K562 (cell line): ENCODE results near the gene FPR1. TPM values are rescaled to one million over a fixed set of nuclear protein-coding genes. Genes with fewer than 3 reads are reported as not detected.

Source experiments
- BACH1 ChIP-seq: fragments of 200-800 bp; sonication (Bioruptor generic); IDR thresholded peaks from 2 replicates; pipeline ENCODE4 v1.6.1; 2016; ENCODE audit warnings: missing genetic modification characterization, missing compliant biosample characterization
- ELF1 ChIP-seq: fragments of 200-800 bp; sonication (Bioruptor generic); IDR thresholded peaks from 2 replicates; pipeline ENCODE4 v1.6.1; 2016; ENCODE audit warnings: missing genetic modification characterization, missing compliant biosample characterization
- ESRRB ChIP-seq: fragments of 250-450 bp; sonication (Bioruptor Pico); IDR thresholded peaks from 2 replicates; pipeline ENCODE4 v1.5.0; 2020; ENCODE audit warnings: mild to moderate bottlenecking, moderate library complexity, borderline replicate concordance
- ETV6 ChIP-seq, 3 experiments: fragments of 150-350 bp in 1 of 3; sonication (generic) in 1 of 3; formaldehyde crosslinking in 1 of 3; IDR thresholded peaks; 2 replicates each; pipeline versions ENCODE4 v1.6.1 to v1.8.0; 2014 to 2022; ENCODE audit warnings: borderline replicate concordance in 2 of 3, low read depth in 2 of 3, antibody characterized with exemption in 1 of 3, low read length in 1 of 3, mild to moderate bottlenecking in 1 of 3, missing genetic modification reagents in 1 of 3
- GTF2E2 ChIP-seq: fragments of 200-800 bp; sonication (Bioruptor generic); IDR thresholded peaks from 2 replicates; pipeline ENCODE4 v1.6.1; 2016; ENCODE audit warnings: missing genetic modification characterization, missing compliant biosample characterization
- JUN ChIP-seq, 2 experiments: sonication (generic) in 1 of 2; formaldehyde crosslinking in 1 of 2; IDR thresholded peaks; 2 replicates each; pipeline versions ENCODE4 v1.6.1 to v1.8.0; 2012 to 2022; ENCODE audit warnings: borderline replicate concordance in 2 of 2, mild to moderate bottlenecking in 2 of 2, improper control_type of control experiment in 1 of 2, low read depth in 1 of 2, low read length in 1 of 2, missing genetic modification reagents in 1 of 2
- MCM2 ChIP-seq: fragments of 450-650 bp; IDR thresholded peaks from 2 replicates; pipeline ENCODE4 v1.6.1; 2017; ENCODE audit warnings: low read depth, mild to moderate bottlenecking
- MCM3 ChIP-seq: fragments of 450-650 bp; IDR thresholded peaks from 2 replicates; pipeline ENCODE4 v1.6.1; 2016
- MEIS2 ChIP-seq: fragments of 450-650 bp; IDR thresholded peaks from 2 replicates; pipeline ENCODE4 v1.6.1; 2014; ENCODE audit warnings: mild to moderate bottlenecking; ENCODE audit not compliant: partially characterized antibody
- MTA2 ChIP-seq: fragments of 450-650 bp; IDR thresholded peaks from 2 replicates; pipeline ENCODE4 v1.6.1; 2016; ENCODE audit warnings: low read depth
- NFXL1 ChIP-seq: fragments of 450-650 bp; formaldehyde crosslinking; IDR thresholded peaks from 2 replicates; pipeline ENCODE4 v1.4.0; 2021; ENCODE audit warnings: mild to moderate bottlenecking
- PHB ChIP-seq: fragments of 250-450 bp; sonication (Bioruptor Pico); IDR thresholded peaks from 2 replicates; pipeline ENCODE4 v1.5.0; 2021
- POLR3A ChIP-seq: IDR thresholded peaks from 2 replicates; pipeline ENCODE4 v1.6.1; 2011; ENCODE audit warnings: borderline replicate concordance, mild to moderate bottlenecking, moderate library complexity; ENCODE audit not compliant: insufficient read length, insufficient read depth; ENCODE audit errors: extremely low read depth
- SMARCA5 ChIP-seq: fragments of 450-650 bp; IDR thresholded peaks from 2 replicates; pipeline ENCODE4 v1.6.1; 2016
- ZNF121 ChIP-seq: sonication (generic); formaldehyde crosslinking; conservative IDR thresholded peaks from 2 replicates; pipeline ENCODE4 v1.8.0; 2022; ENCODE audit warnings: missing genetic modification reagents
- ZNF347 ChIP-seq: fragments of 450-650 bp; formaldehyde crosslinking; IDR thresholded peaks from 2 replicates; pipeline ENCODE4 v1.4.0; 2020; ENCODE audit warnings: low read depth, mild to moderate bottlenecking, moderate library complexity
- ZNF41 ChIP-seq: fragments of 250-450 bp; sonication (Bioruptor Pico); conservative IDR thresholded peaks from 2 replicates; pipeline ENCODE4 v1.4.0; 2020; ENCODE audit warnings: mild to moderate bottlenecking
- polyA plus RNA-seq, 8 experiments: library from polyadenylated mRNA; depleted of rRNA in 4 of 8; stranded (reverse) in 5 of 8; unstranded in 3 of 8; fragments of >200 nt; fragmentation: Nextera tagmentation in 2 of 8; fragmentation: Illumina TruSeq in 1 of 8; extraction: Ambion mirVana in 2 of 8; extraction: Trizol in 1 of 8; gene quantifications; 2 replicates each; pipeline versions ENCODE4 v1.2.1 to v1.2.3, GENCODE V29; 2011 to 2014; ENCODE audit warnings: inconsistent platforms in 1 of 8, missing spikeins in 1 of 8
- total RNA-seq, 7 experiments: library from RNA; depleted of rRNA in 6 of 7; stranded (reverse); fragments of >200 nt in 6 of 7; fragmentation: Illumina TruSeq in 2 of 7; extraction: Trizol in 2 of 7; gene quantifications; 2 replicates each; pipeline versions ENCODE4 v1.2.1 to v1.2.3, GENCODE V29; 2011 to 2021; ENCODE audit warnings: low replicate concordance in 1 of 7
- TF ChIP-seq, protein P1 (sequence below): fragments of 450-650 bp; formaldehyde crosslinking; IDR thresholded peaks from 2 replicates; pipeline ENCODE4 v1.4.0; 2020; ENCODE audit warnings: mild to moderate bottlenecking
- TF ChIP-seq, protein P2 (sequence below): sonication (generic); formaldehyde crosslinking; IDR thresholded peaks from 2 replicates; pipeline ENCODE4 v1.8.0; 2022; ENCODE audit warnings: mild to moderate bottlenecking, missing genetic modification reagents
- TF ChIP-seq, protein P3 (sequence below): IDR thresholded peaks from 3 replicates; pipeline ENCODE4 v1.6.1; 2011; ENCODE audit warnings: borderline replicate concordance, mild to moderate bottlenecking, moderate library complexity; ENCODE audit not compliant: insufficient read length; ENCODE audit errors: extremely low read depth

FPR1 gene
- total and polyA plus RNA-seq, 9 of the 15 experiments (the other 6 are each of a cell fraction or from before 2014, with no cell fraction given), result 0.06 to 0.25 (median 0.14) TPM; not detected in 4

DNA sequence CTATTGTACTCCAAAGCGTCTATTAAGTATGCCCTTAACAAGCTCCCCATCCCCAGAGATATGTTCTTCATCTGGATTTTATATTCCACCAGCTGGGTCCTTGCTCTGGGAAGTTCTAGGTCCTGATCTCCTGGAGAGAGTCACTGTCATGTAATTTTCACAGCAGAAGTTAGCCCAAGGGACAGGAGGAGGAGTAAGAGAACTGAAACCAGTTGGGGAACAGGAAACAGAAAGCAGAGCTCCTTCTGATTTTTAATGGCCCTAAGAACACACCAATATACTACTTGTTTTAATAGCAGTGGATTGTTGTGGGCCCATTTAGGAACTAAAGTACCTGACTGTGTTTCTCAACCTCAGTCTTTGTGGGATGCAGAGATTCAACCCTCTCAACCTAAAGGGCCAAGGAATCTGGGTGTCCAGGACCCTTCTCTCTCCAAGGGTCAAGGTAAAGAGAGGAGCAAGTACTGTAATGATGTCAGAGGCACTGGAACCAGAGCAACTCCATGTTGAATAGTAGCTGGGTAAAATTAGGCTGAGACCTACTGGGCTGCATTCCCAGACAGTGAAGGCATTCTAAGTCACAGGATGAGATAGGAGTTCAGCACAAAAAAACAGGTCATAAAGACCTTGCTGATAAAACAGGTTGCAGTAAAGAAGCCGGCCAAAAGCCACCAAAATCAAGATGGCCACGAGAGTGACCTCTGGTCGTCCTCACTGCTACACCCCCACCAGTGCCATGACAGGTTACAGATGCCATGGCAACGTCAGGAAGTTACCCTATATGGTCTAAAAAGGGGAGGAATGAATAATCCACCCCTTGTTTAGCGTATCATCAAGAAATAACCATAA is 35.2 kb upstream of the FPR1 start (continued):
- TF ChIP-seq PHB (CRISPR knock-in tag) (no peak), ZNF121 (no peak), MEIS2 (no peak), SMARCA5 (no peak), JUN (IDR thresholded peaks at IDR 0.05; ENCODE audit: borderline replicate concordance, low read depth, low read length) (no peak), JUN (CRISPR knock-in tag; IDR thresholded peaks at IDR 0.05; ENCODE audit: borderline replicate concordance) (no peak), POLR3A (no peak), MCM3 (no peak), ZNF347 (no peak), GTF2E2 (peak; percentile 84; the same call in 1 of the 2 replicates), ETV6 (IDR thresholded peaks at IDR 0.05; ENCODE audit: borderline replicate concordance in 1 of 2, low read depth in 2 of 2, low read length in 1 of 2) (no peak), ETV6 (CRISPR knock-in tag; IDR thresholded peaks at IDR 0.05; ENCODE audit: borderline replicate concordance) (no peak), BACH1 (tag) (peak; percentile 97), ESRRB (CRISPR knock-in tag) (no peak), ZNF41 (CRISPR knock-in tag) (peak; percentile 97), MTA2 (no peak), NFXL1 (CRISPR knock-in tag) (peak; percentile 93), MCM2 (no peak), ELF1 (tag) (no peak)
- TF ChIP-seq, protein P1, sequence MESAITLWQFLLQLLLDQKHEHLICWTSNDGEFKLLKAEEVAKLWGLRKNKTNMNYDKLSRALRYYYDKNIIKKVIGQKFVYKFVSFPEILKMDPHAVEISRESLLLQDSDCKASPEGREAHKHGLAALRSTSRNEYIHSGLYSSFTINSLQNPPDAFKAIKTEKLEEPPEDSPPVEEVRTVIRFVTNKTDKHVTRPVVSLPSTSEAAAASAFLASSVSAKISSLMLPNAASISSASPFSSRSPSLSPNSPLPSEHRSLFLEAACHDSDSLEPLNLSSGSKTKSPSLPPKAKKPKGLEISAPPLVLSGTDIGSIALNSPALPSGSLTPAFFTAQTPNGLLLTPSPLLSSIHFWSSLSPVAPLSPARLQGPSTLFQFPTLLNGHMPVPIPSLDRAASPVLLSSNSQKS (CRISPR knock-in tag), result no peak
- TF ChIP-seq, protein P2, sequence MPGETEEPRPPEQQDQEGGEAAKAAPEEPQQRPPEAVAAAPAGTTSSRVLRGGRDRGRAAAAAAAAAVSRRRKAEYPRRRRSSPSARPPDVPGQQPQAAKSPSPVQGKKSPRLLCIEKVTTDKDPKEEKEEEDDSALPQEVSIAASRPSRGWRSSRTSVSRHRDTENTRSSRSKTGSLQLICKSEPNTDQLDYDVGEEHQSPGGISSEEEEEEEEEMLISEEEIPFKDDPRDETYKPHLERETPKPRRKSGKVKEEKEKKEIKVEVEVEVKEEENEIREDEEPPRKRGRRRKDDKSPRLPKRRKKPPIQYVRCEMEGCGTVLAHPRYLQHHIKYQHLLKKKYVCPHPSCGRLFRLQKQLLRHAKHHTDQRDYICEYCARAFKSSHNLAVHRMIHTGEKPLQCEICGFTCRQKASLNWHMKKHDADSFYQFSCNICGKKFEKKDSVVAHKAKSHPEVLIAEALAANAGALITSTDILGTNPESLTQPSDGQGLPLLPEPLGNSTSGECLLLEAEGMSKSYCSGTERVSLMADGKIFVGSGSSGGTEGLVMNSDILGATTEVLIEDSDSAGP (CRISPR knock-in tag), result no peak
- TF ChIP-seq, protein P3, sequence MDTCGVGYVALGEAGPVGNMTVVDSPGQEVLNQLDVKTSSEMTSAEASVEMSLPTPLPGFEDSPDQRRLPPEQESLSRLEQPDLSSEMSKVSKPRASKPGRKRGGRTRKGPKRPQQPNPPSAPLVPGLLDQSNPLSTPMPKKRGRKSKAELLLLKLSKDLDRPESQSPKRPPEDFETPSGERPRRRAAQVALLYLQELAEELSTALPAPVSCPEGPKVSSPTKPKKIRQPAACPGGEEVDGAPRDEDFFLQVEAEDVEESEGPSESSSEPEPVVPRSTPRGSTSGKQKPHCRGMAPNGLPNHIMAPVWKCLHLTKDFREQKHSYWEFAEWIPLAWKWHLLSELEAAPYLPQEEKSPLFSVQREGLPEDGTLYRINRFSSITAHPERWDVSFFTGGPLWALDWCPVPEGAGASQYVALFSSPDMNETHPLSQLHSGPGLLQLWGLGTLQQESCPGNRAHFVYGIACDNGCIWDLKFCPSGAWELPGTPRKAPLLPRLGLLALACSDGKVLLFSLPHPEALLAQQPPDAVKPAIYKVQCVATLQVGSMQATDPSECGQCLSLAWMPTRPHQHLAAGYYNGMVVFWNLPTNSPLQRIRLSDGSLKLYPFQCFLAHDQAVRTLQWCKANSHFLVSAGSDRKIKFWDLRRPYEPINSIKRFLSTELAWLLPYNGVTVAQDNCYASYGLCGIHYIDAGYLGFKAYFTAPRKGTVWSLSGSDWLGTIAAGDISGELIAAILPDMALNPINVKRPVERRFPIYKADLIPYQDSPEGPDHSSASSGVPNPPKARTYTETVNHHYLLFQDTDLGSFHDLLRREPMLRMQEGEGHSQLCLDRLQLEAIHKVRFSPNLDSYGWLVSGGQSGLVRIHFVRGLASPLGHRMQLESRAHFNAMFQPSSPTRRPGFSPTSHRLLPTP, result no peak
